Dendritic cell treated with granulocyte-macrophage colony-stimulating factor and Interleukin-4, amounts not matched to agents 40 ng/mL and 50 ng/mL, for 4 days (primary cell): Measurements from ENCODE around the gene PAQR8.
"Not testable (repeated sequence)": the region's sequence is repeated elsewhere in the genome, so short reads cannot be mapped to it uniquely, and the experiment has no call there.

Experiments used
- H3K27ac Mint-ChIP-seq: one replicate; pipeline ENCODE4 v1.8.0; 2022; ENCODE audit warnings: mild to moderate bottlenecking, mixed read lengths
- H3K27me3 Mint-ChIP-seq: one replicate; pipeline ENCODE4 v1.8.0; 2022; ENCODE audit warnings: mild to moderate bottlenecking, mixed read lengths
- H3K36me3 Mint-ChIP-seq: one replicate; pipeline ENCODE4 v1.8.0; 2022; ENCODE audit warnings: low read depth, mixed read lengths
- H3K4me1 Mint-ChIP-seq: one replicate; pipeline ENCODE4 v1.8.0; 2022; ENCODE audit warnings: low read depth, mixed read lengths
- H3K4me3 Mint-ChIP-seq: one replicate; pipeline ENCODE4 v1.8.0; 2022; ENCODE audit warnings: mild to moderate bottlenecking, moderate library complexity, mixed read lengths
- H3K9me3 Mint-ChIP-seq: one replicate; pipeline ENCODE4 v1.8.0; 2022; ENCODE audit warnings: mixed read lengths
- intact Hi-C: fragments of 100-400 bp; cut with micrococcal nuclease; formaldehyde crosslinking; loops from one replicate; pipeline ENCODE4 v1.15.0; 2022

Gene PAQR8

GRCh38 chr6:52417675-52418111, 55.7 kb downstream of the PAQR8 start:
- Mint-ChIP-seq H3K27me3 (peaks cover 15% of the 10 kb centered on the region), H3K9me3 (no peaks in the 10 kb centered on the region)
- intact Hi-C loops = loop anchor here (5.0 kb wide), 1 partner anchor 180 kb away; no protein-coding TSS in a partner anchor

GRCh38 chr6:52418606-52419005, 56.7 kb downstream of the PAQR8 start:
- Mint-ChIP-seq H3K4me3 (no peak overlapping the region), H3K27ac (no peak overlapping the region), H3K36me3 (no peaks in the 10 kb centered on the region), H3K27me3 (peaks cover 9% of the 10 kb centered on the region), H3K4me1 (peaks cover 9% of the 10 kb centered on the region), H3K9me3 (no peaks in the 10 kb centered on the region)
- intact Hi-C loops = loop anchor here (5.0 kb wide), 1 partner anchor 179 kb away; no protein-coding TSS in a partner anchor

More at GRCh38 chr6:52417675-52418111, 55.7 kb downstream of the PAQR8 start:
- H3K4me1 Mint-ChIP-seq = peaks cover 9% of the 10 kb centered on the region
- no peak overlapping the region for H3K4me3 Mint-ChIP-seq
- no peaks in the 10 kb centered on the region for H3K36me3 Mint-ChIP-seq
- H3K27ac Mint-ChIP-seq = no peak overlapping the region

GRCh38 chr6:52419809-52420667, 58.1 kb downstream of the PAQR8 start, which contains the start of gene EFHC1:
Gene EFHC1 (plus strand): TSS chr6:52420342. CDS start chr6:52420411, 69 bp downstream.
- no peaks in the 10 kb centered on the region for H3K9me3 Mint-ChIP-seq
- intact Hi-C loops = loop anchor here (1.0 to 5.0 kb wide), 5 partner anchors 71 to 645 kb away; partner anchors contain the start of gene FBXO9

GRCh38 chr6:52420668-52421358, 58.9 kb downstream of the PAQR8 start:
- Mint-ChIP-seq H3K4me1 (peaks cover 9% of the 10 kb centered on the region), H3K4me3 (no peak overlapping the region)
- intact Hi-C loops = loop anchor here (1.0 to 2.0 kb wide), 4 partner anchors 70 to 644 kb away; partner anchors contain the start of gene FBXO9

More at GRCh38 chr6:52419809-52420667, 58.1 kb downstream of the PAQR8 start, which contains the start of gene EFHC1:
- Mint-ChIP-seq H3K27me3 (peaks cover 4% of the 10 kb centered on the region), H3K4me3 (no peak within 1 kb of the TSS), H3K27ac (no peak within 1 kb of the TSS), H3K4me1 (peaks cover 9% of the 10 kb centered on the region), H3K36me3 (no peaks in the 10 kb centered on the region)

GRCh38 chr6:52422156-52422555, 60.2 kb downstream of the PAQR8 start:
- Mint-ChIP-seq H3K27ac (no peak overlapping the region), H3K4me3 (no peak overlapping the region), H3K4me1 (peaks cover 9% of the 10 kb centered on the region), H3K27me3 (peaks cover 4% of the 10 kb centered on the region), H3K9me3 (no peaks in the 10 kb centered on the region), H3K36me3 (no peaks in the 10 kb centered on the region)
- intact Hi-C loops = no loop called here

More at GRCh38 chr6:52420668-52421358, 58.9 kb downstream of the PAQR8 start:
- Mint-ChIP-seq H3K27me3 (peaks cover 4% of the 10 kb centered on the region), H3K9me3 (no peaks in the 10 kb centered on the region), H3K27ac (no peak overlapping the region), H3K36me3 (no peaks in the 10 kb centered on the region)

GRCh38 chr6:52423448-52423847, 61.5 kb downstream of the PAQR8 start:
- H3K36me3 Mint-ChIP-seq = no peaks in the 10 kb centered on the region
- H3K4me1 Mint-ChIP-seq = peaks cover 9% of the 10 kb centered on the region
- no peaks in the 10 kb centered on the region for H3K9me3 Mint-ChIP-seq
- H3K27ac Mint-ChIP-seq = no peak overlapping the region
- intact Hi-C loops = no loop called here
- H3K4me3 Mint-ChIP-seq = no peak overlapping the region
- peaks cover 4% of the 10 kb centered on the region for H3K27me3 Mint-ChIP-seq

- Mint-ChIP-seq H3K4me1 (peaks cover 9% of the 10 kb centered on the region), H3K9me3 (no peaks in the 10 kb centered on the region)
- intact Hi-C loops = no loop called here
These were observed 62.0 kb downstream of the PAQR8 start for GRCh38 chr6:52423971-52424381.

GRCh38 chr6:52424513-52424912, 62.6 kb downstream of the PAQR8 start:
- no peak overlapping the region for H3K4me3 Mint-ChIP-seq
- intact Hi-C loops = no loop called here
- no peaks in the 10 kb centered on the region for H3K36me3 Mint-ChIP-seq
- H3K27ac Mint-ChIP-seq = no peak overlapping the region
- H3K27me3 Mint-ChIP-seq = no peaks in the 10 kb centered on the region
- no peaks in the 10 kb centered on the region for H3K9me3 Mint-ChIP-seq
- peaks cover 4% of the 10 kb centered on the region for H3K4me1 Mint-ChIP-seq

More at GRCh38 chr6:52423971-52424381, 62.0 kb downstream of the PAQR8 start:
- H3K36me3 Mint-ChIP-seq = no peaks in the 10 kb centered on the region
- H3K27me3 Mint-ChIP-seq = peaks cover 4% of the 10 kb centered on the region
- no peak overlapping the region for H3K4me3 Mint-ChIP-seq
- no peak overlapping the region for H3K27ac Mint-ChIP-seq

- Mint-ChIP-seq H3K27ac (no peak overlapping the region), H3K27me3 (no peaks in the 10 kb centered on the region), H3K36me3 (no peaks in the 10 kb centered on the region), H3K4me1 (no peaks in the 10 kb centered on the region), H3K4me3 (no peak overlapping the region), H3K9me3 (no peaks in the 10 kb centered on the region)
- intact Hi-C loops = no loop called here
These were observed 64.7 kb downstream of the PAQR8 start for GRCh38 chr6:52426667-52427066.

- H3K27me3 Mint-ChIP-seq, H3K36me3 Mint-ChIP-seq, H3K27ac Mint-ChIP-seq, H3K9me3 Mint-ChIP-seq, intact Hi-C loops, H3K4me1 Mint-ChIP-seq, H3K4me3 Mint-ChIP-seq: not testable (repeated sequence)
These were observed 71.3 kb downstream of the PAQR8 start for GRCh38 chr6:52433294-52433693.

GRCh38 chr6:52435345-52435744, 73.4 kb downstream of the PAQR8 start:
- Mint-ChIP-seq H3K27me3 (no peaks in the 10 kb centered on the region), H3K4me1 (peaks cover 6% of the 10 kb centered on the region), H3K27ac (no peak overlapping the region), H3K36me3 (no peaks in the 10 kb centered on the region), H3K9me3 (no peaks in the 10 kb centered on the region), H3K4me3 (no peak overlapping the region)
- intact Hi-C loops = no loop called here

GRCh38 chr6:52438926-52439325, 77.0 kb downstream of the PAQR8 start:
- no peaks in the 10 kb centered on the region for H3K36me3 Mint-ChIP-seq
- no peaks in the 10 kb centered on the region for H3K27me3 Mint-ChIP-seq
- no peak overlapping the region for H3K4me3 Mint-ChIP-seq
- no peaks in the 10 kb centered on the region for H3K9me3 Mint-ChIP-seq
- no peak overlapping the region for H3K27ac Mint-ChIP-seq
- intact Hi-C loops = no loop called here
- peaks cover 6% of the 10 kb centered on the region for H3K4me1 Mint-ChIP-seq

GRCh38 chr6:52454556-52454955, 92.6 kb downstream of the PAQR8 start:
- Mint-ChIP-seq H3K36me3 (peaks cover 18% of the 10 kb centered on the region), H3K27ac (no peak overlapping the region), H3K4me3 (no peak overlapping the region), H3K9me3 (peaks cover 21% of the 10 kb centered on the region), H3K4me1 (no peaks in the 10 kb centered on the region), H3K27me3 (no peaks in the 10 kb centered on the region)
- intact Hi-C loops = no loop called here

GRCh38 chr6:52457096-52457495, 95.1 kb downstream of the PAQR8 start:
- Mint-ChIP-seq H3K4me1 (no peaks in the 10 kb centered on the region), H3K27ac (no peak overlapping the region), H3K27me3 (no peaks in the 10 kb centered on the region), H3K36me3 (no peaks in the 10 kb centered on the region), H3K9me3 (no peaks in the 10 kb centered on the region), H3K4me3 (no peak overlapping the region)
- intact Hi-C loops = no loop called here
